Stimulated activated CD4-positive, alpha-beta T cell treated with anti-CD3 and anti-CD28 coated beads, Interleukin-1b, Interleukin-23, amount 100 ng/mL, for 1 hour (primary cell): ENCODE results near the gene DENND4C.
"Not testable (repeated sequence)": the region's sequence is repeated elsewhere in the genome, so short reads cannot be mapped to it uniquely, and the experiment has no call there.

Source experiments
- DNase-seq, 2 donors: peaks; one replicate each; pipeline ENCODE4 v3.0.0-alpha.2; 2020; ENCODE audit warnings: low read depth in 2 of 2

Gene DENND4C

GRCh38 chr9:19224563-19224962 lies 5.9 kb upstream of the DENND4C start:
- no peak for DNase-seq

- peak in 1 of 2 donors; percentile 6 for DNase-seq
Observed at GRCh38 chr9:19229595-19230354, 718 bp upstream of the DENND4C start.

- peak in 1 of 2 donors; percentile 2 for DNase-seq
Observed at GRCh38 chr9:19231126-19231903, 822 bp downstream of the DENND4C start.

GRCh38 chr9:19231904-19232822 lies 1.7 kb downstream of the DENND4C start:
- no peak for DNase-seq

- DNase-seq: no peak
Observed at GRCh38 chr9:19232823-19233194, 2.3 kb downstream of the DENND4C start.

- no peak for DNase-seq
Observed at GRCh38 chr9:19233344-19233743, 2.9 kb downstream of the DENND4C start.

GRCh38 chr9:19239955-19240354 lies 9.5 kb downstream of the DENND4C start:
- DNase-seq: no peak

GRCh38 chr9:19241728-19242127 lies 11.2 kb downstream of the DENND4C start:
- DNase-seq: no peak

- DNase-seq: no peak
Observed at GRCh38 chr9:19243366-19244033, 13.0 kb downstream of the DENND4C start.

- no peak for DNase-seq
Observed at GRCh38 chr9:19246891-19247290, 16.4 kb downstream of the DENND4C start.

GRCh38 chr9:19247420-19247819 lies 16.9 kb downstream of the DENND4C start:
- no peak for DNase-seq

- DNase-seq: not testable (repeated sequence)
Observed at GRCh38 chr9:19250346-19250745, 19.9 kb downstream of the DENND4C start.

- DNase-seq: not testable (repeated sequence)
Observed at GRCh38 chr9:19251203-19251602, 20.7 kb downstream of the DENND4C start.

GRCh38 chr9:19251622-19252021 lies 21.1 kb downstream of the DENND4C start:
- not testable (repeated sequence) for DNase-seq

- DNase-seq: no peak
Observed at GRCh38 chr9:19252174-19252884, 21.8 kb downstream of the DENND4C start.

GRCh38 chr9:19252885-19253219 lies 22.4 kb downstream of the DENND4C start:
- DNase-seq: no peak

GRCh38 chr9:19255112-19255511 lies 24.6 kb downstream of the DENND4C start:
- no peak for DNase-seq

GRCh38 chr9:19255821-19256220 lies 25.3 kb downstream of the DENND4C start:
- no peak for DNase-seq

GRCh38 chr9:19259665-19260255 lies 29.3 kb downstream of the DENND4C start:
- not testable (repeated sequence) for DNase-seq

GRCh38 chr9:19265602-19266001 lies 35.1 kb downstream of the DENND4C start:
- DNase-seq: not testable (repeated sequence)
